ENCODE measurements around the gene SLC16A10. TPM values are rescaled to one million over a fixed set of nuclear protein-coding genes. Genes with fewer than 3 reads are reported as not detected.

SLC16A10 gene
- total RNA-seq, 1 experiment from 2014 or later, result 2.9 TPM

- no peak for TF ChIP-seq EZH2 (IDR thresholded peaks at IDR 0.05; ENCODE audit: low read length, unreplicated experiment)
- no peak for TF ChIP-seq CTCF (conservative IDR thresholded peaks at IDR 0.05; ENCODE audit: low read depth, low read length)
- no peak for TF ChIP-seq EZH2phosphoT487 (IDR thresholded peaks at IDR 0.05; ENCODE audit: borderline replicate concordance, low read length)
- Histone ChIP-seq H3K9me3 (ENCODE audit: low read length) (no peaks in the 10 kb centered on the region), H4K20me1 (ENCODE audit: low read length) (no peaks in the 10 kb centered on the region), H3K4me1 (ENCODE audit: insufficient read depth, low read length) (no peaks in the 10 kb centered on the region), H3K79me2 (ENCODE audit: low read length) (no peaks in the 10 kb centered on the region), H3F3A (ENCODE audit: low read length, unreplicated experiment) (no peaks in the 10 kb centered on the region), H3K27ac (ENCODE audit: low read length) (no peak overlapping the region), H2AFZ (ENCODE audit: low read length) (no peak overlapping the region), H3K4me3 (ENCODE audit: low read length) (no peak overlapping the region), H3K27me3 (ENCODE audit: low read length) (no peaks in the 10 kb centered on the region), H3K9me2 (replicated peaks; ENCODE audit: low read length) (no peaks in the 10 kb centered on the region), H3K9ac (ENCODE audit: low read length) (no peak overlapping the region), H3K4me2 (ENCODE audit: low read length) (no peak overlapping the region), H3K36me3 (ENCODE audit: low read depth, low read length) (no peaks in the 10 kb centered on the region)
- no peak for ATAC-seq
- DNase-seq, result no peak
- intact Hi-C loops (cut with micrococcal nuclease), result no loop called here
- ChIA-PET POLR2A (ENCODE audit: unreplicated experiment) (interaction anchor here (0.6 kb wide), 1 partner anchor 12 kb away, joined by 3 read pairs; no protein-coding TSS in a partner anchor), CTCF (no interaction called here)
- no TSS peak for BruUV-seq (replicated peaks)
These were observed 87.8 kb downstream of the SLC16A10 start for GRCh38 chr6:111175109-111175508.

- no peaks in the 10 kb centered on the region for H4K20me1 ChIP-seq (ENCODE audit: low read length)
- H3K4me3 ChIP-seq (ENCODE audit: low read length), result no peak overlapping the region
- H3K9me2 ChIP-seq (replicated peaks; ENCODE audit: low read length), result no peaks in the 10 kb centered on the region
- ATAC-seq, result no peak
- H2AFZ ChIP-seq (ENCODE audit: low read length), result no peak overlapping the region
- H3K4me2 ChIP-seq (ENCODE audit: low read length), result no peak overlapping the region
- no peaks in the 10 kb centered on the region for H3K27me3 ChIP-seq (ENCODE audit: low read length)
- H3K79me2 ChIP-seq (ENCODE audit: low read length), result no peaks in the 10 kb centered on the region
- H3K9ac ChIP-seq (ENCODE audit: low read length), result no peak overlapping the region
- no peaks in the 10 kb centered on the region for H3F3A ChIP-seq (ENCODE audit: low read length, unreplicated experiment)
- DNase-seq, result no peak
- no peaks in the 10 kb centered on the region for H3K9me3 ChIP-seq (ENCODE audit: low read length)
- ChIA-PET CTCF (no interaction called here), POLR2A (ENCODE audit: unreplicated experiment) (no interaction called here)
- intact Hi-C loops (cut with micrococcal nuclease), result no loop called here
- H3K4me1 ChIP-seq (ENCODE audit: insufficient read depth, low read length), result no peaks in the 10 kb centered on the region
- no TSS peak for BruUV-seq (replicated peaks)
- H3K27ac ChIP-seq (ENCODE audit: low read length), result no peak overlapping the region
- no peaks in the 10 kb centered on the region for H3K36me3 ChIP-seq (ENCODE audit: low read depth, low read length)
- TF ChIP-seq CTCF (conservative IDR thresholded peaks at IDR 0.05; ENCODE audit: low read depth, low read length) (no peak), EZH2 (IDR thresholded peaks at IDR 0.05; ENCODE audit: low read length, unreplicated experiment) (no peak), EZH2phosphoT487 (IDR thresholded peaks at IDR 0.05; ENCODE audit: borderline replicate concordance, low read length) (no peak)
These were observed 88.9 kb downstream of the SLC16A10 start for GRCh38 chr6:111176038-111176759.

DNA sequence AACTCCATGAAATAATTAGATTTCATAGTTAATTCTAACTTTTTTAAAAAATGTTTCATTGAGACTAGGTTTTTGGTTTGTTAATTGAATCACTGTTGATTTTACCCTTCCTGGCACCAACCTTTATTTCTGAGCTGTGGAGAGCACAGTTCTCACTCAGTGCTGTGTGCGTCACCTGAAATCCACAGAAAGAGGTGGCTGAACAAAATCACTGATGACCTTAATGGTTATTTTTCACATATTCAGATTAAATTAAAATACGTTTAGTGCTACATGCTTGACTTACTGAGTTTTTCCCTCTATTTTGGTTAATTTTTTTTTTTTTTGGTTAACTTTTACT is 89.4 kb downstream of the SLC16A10 start:
- no peak for TF ChIP-seq EZH2phosphoT487 (IDR thresholded peaks at IDR 0.05; ENCODE audit: borderline replicate concordance, low read length)
- no peak for TF ChIP-seq EZH2 (IDR thresholded peaks at IDR 0.05; ENCODE audit: low read length, unreplicated experiment)
- no peak for TF ChIP-seq CTCF (conservative IDR thresholded peaks at IDR 0.05; ENCODE audit: low read depth, low read length)
- no peaks in the 10 kb centered on the region for H3K79me2 ChIP-seq (ENCODE audit: low read length)
- intact Hi-C loops (cut with micrococcal nuclease), result no loop called here
- ATAC-seq, result no peak
- no peaks in the 10 kb centered on the region for H3K36me3 ChIP-seq (ENCODE audit: low read depth, low read length)
- no peak overlapping the region for H3K4me3 ChIP-seq (ENCODE audit: low read length)
- H3K9ac ChIP-seq (ENCODE audit: low read length), result no peak overlapping the region
- H3K27ac ChIP-seq (ENCODE audit: low read length), result no peak overlapping the region
- ChIA-PET POLR2A (ENCODE audit: unreplicated experiment) (no interaction called here), CTCF (no interaction called here)
- H2AFZ ChIP-seq (ENCODE audit: low read length), result no peak overlapping the region
- H3K4me2 ChIP-seq (ENCODE audit: low read length), result no peak overlapping the region
- H3K27me3 ChIP-seq (ENCODE audit: low read length), result no peaks in the 10 kb centered on the region
- BruUV-seq (replicated peaks), result no TSS peak
- H4K20me1 ChIP-seq (ENCODE audit: low read length), result no peaks in the 10 kb centered on the region
- no peaks in the 10 kb centered on the region for H3F3A ChIP-seq (ENCODE audit: low read length, unreplicated experiment)
- no peaks in the 10 kb centered on the region for H3K4me1 ChIP-seq (ENCODE audit: insufficient read depth, low read length)
- no peak for DNase-seq
- no peaks in the 10 kb centered on the region for H3K9me2 ChIP-seq (replicated peaks; ENCODE audit: low read length)
- no peaks in the 10 kb centered on the region for H3K9me3 ChIP-seq (ENCODE audit: low read length)

Measured in PC-3 (cell line).